ENCODE data around the gene SMAD3. TPM values are rescaled to one million over a fixed set of nuclear protein-coding genes. Genes with fewer than 3 reads are reported as not detected.

SMAD3 gene
- total RNA-seq, 1 donor: 96.3 TPM

- peak; percentile 58 for DNase-seq (ENCODE audit: low read depth)
- TF ChIP-seq CTCF (IDR thresholded peaks at IDR 0.05; ENCODE audit: insufficient read depth, low read length): peak; percentile 21
- H3K4me3 ChIP-seq (ENCODE audit: low read depth, low read length): no peak overlapping the region
Observed at GRCh38 chr15:67083135-67083762, 17.8 kb downstream of the SMAD3 start.

GRCh38 chr15:67084561-67084960 is 19.2 kb downstream of the SMAD3 start:
- TF ChIP-seq CTCF (IDR thresholded peaks at IDR 0.05; ENCODE audit: insufficient read depth, low read length): no peak
- DNase-seq (ENCODE audit: low read depth): no peak

GRCh38 chr15:67085237-67085817 is 19.9 kb downstream of the SMAD3 start:
- no peak for TF ChIP-seq CTCF (IDR thresholded peaks at IDR 0.05; ENCODE audit: insufficient read depth, low read length)
- DNase-seq (ENCODE audit: low read depth): no peak
- H3K4me3 ChIP-seq (ENCODE audit: low read depth, low read length): no peak overlapping the region

More at GRCh38 chr15:67084561-67084960, 19.2 kb downstream of the SMAD3 start:
- no peak overlapping the region for H3K4me3 ChIP-seq (ENCODE audit: low read depth, low read length)

GRCh38 chr15:67085818-67086636 is 20.6 kb downstream of the SMAD3 start:
- no peak overlapping the region for H3K4me3 ChIP-seq (ENCODE audit: low read depth, low read length)
- DNase-seq (ENCODE audit: low read depth): peak; percentile 97
- TF ChIP-seq CTCF (IDR thresholded peaks at IDR 0.05; ENCODE audit: insufficient read depth, low read length): no peak

GRCh38 chr15:67086637-67086914 is 21.2 kb downstream of the SMAD3 start:
- no peak overlapping the region for H3K4me3 ChIP-seq (ENCODE audit: low read depth, low read length)
- TF ChIP-seq CTCF (IDR thresholded peaks at IDR 0.05; ENCODE audit: insufficient read depth, low read length): no peak
- no peak for DNase-seq (ENCODE audit: low read depth)

GRCh38 chr15:67087507-67088172 is 22.2 kb downstream of the SMAD3 start:
- no peak for TF ChIP-seq CTCF (IDR thresholded peaks at IDR 0.05; ENCODE audit: insufficient read depth, low read length)
- DNase-seq (ENCODE audit: low read depth): no peak
- no peak overlapping the region for H3K4me3 ChIP-seq (ENCODE audit: low read depth, low read length)
